B cell (primary cell): ENCODE results near the gene PLCB1. TPM values are rescaled to one million over a fixed set of nuclear protein-coding genes. Genes with fewer than 3 reads are reported as not detected.

Experiments
- ATAC-seq: fragments of 200-7000 bp; cut with Tn5 transposase; one replicate; pipeline ENCODE4 v1.10.0; 2021; ENCODE audit warnings: low read depth, mild to moderate bottlenecking, moderate number of reproducible peaks, moderate library complexity
- CTCF ChIA-PET: fragments of 350-600 bp; sonication (Branson Sonifier 250); formaldehyde crosslinking; loops from one replicate; lab custom pipeline; 2021; ENCODE audit warnings: antibody characterized with exemption, inconsistent platforms; lab: Charles Lee
- POLR2A ChIA-PET: fragments of 350-600 bp; sonication (Branson Sonifier 250); formaldehyde crosslinking; loops from one replicate; lab custom pipeline; 2021; ENCODE audit warnings: antibody characterized with exemption; lab: Charles Lee
- DNase-seq: peaks from one replicate; pipeline ENCODE4 v3.0.0; 2013
- H2AFZ ChIP-seq: 2 replicates; pipeline ENCODE4 v1.6.1; 2012; ENCODE audit warnings: mild to moderate bottlenecking, low read depth, low read length; ENCODE audit not compliant: insufficient read depth, poor library complexity, severe bottlenecking
- H3K27ac ChIP-seq, 2 donors: 1 replicate in 1 of 2; 2 replicates in 1 of 2; pipeline ENCODE4 v1.5.1; 2012 to 2013; ENCODE audit warnings: low read length in 2 of 2, mild to moderate bottlenecking in 2 of 2, moderate library complexity in 1 of 2
- H3K27me3 ChIP-seq, 4 experiments: fragments of 200-600 bp in 1 of 4; sonication (generic) in 1 of 4; replicated peaks in 1 of 4; 1 replicate in 2 of 4; 2 replicates in 2 of 4; pipeline versions ENCODE4 v1.6.1 to v1.7.0; 2013 to 2016; ENCODE audit warnings: low read length in 3 of 4, mild to moderate bottlenecking in 2 of 4, mixed read lengths in 1 of 4, moderate library complexity in 1 of 4; ENCODE audit not compliant: insufficient read depth in 4 of 4, control insufficient read depth in 3 of 4; ENCODE audit errors: control extremely low read depth in 1 of 4
- H3K36me3 ChIP-seq, 2 experiments: replicated peaks in 1 of 2; 1 replicate in 1 of 2; 2 replicates in 1 of 2; pipeline versions ENCODE4 v1.6.1 to v1.7.1; 2013; ENCODE audit warnings: low read length in 1 of 2; ENCODE audit not compliant: insufficient read depth in 2 of 2, control insufficient read depth in 1 of 2; ENCODE audit errors: control extremely low read depth in 1 of 2, extremely low read depth in 1 of 2
- H3K4me1 ChIP-seq, 2 donors: fragments of 200-600 bp in 1 of 2; sonication (generic) in 1 of 2; 1 replicate in 1 of 2; 2 replicates in 1 of 2; pipeline versions ENCODE4 v1.5.1 to v1.6.1; 2013 to 2017; ENCODE audit warnings: low read length in 2 of 2; ENCODE audit not compliant: control insufficient read depth in 2 of 2, insufficient read depth in 2 of 2
- H3K4me2 ChIP-seq: replicated peaks from 2 replicates; pipeline ENCODE3; 2012; ENCODE audit warnings: mild to moderate bottlenecking, low read depth, low read length; ENCODE audit not compliant: poor library complexity, severe bottlenecking
- H3K4me3 ChIP-seq, 5 experiments: fragments of 200-600 bp in 1 of 5; sonication (generic) in 1 of 5; 1 replicate in 3 of 5; 2 replicates in 2 of 5; pipeline versions ENCODE4 v1.5.1 to v1.7.0; 2011 to 2016; ENCODE audit warnings: low read length in 4 of 5, mild to moderate bottlenecking in 4 of 5, low read depth in 2 of 5, control low read depth in 1 of 5, moderate library complexity in 1 of 5; ENCODE audit not compliant: insufficient read depth in 1 of 5; ENCODE audit errors: control extremely low read depth in 1 of 5, extremely low read depth in 1 of 5
- H3K79me2 ChIP-seq: fragments of 200-600 bp; sonication (generic); one replicate; pipeline ENCODE4 v1.6.0; 2016; ENCODE audit warnings: low read length; ENCODE audit not compliant: control insufficient read depth, insufficient read depth
- H3K9ac ChIP-seq: fragments of 200-600 bp; sonication (generic); 2 replicates; pipeline ENCODE4 v1.6.1; 2017; ENCODE audit warnings: mild to moderate bottlenecking, low read length, moderate library complexity
- H3K9me3 ChIP-seq, 3 donors: one replicate each; pipeline versions ENCODE4 v1.6.1 to v1.7.1; 2013; ENCODE audit warnings: low read length in 2 of 3; ENCODE audit not compliant: control insufficient read depth in 2 of 3, insufficient read depth in 1 of 3; ENCODE audit errors: control extremely low read depth in 1 of 3
- H4K20me1 ChIP-seq: 2 replicates; pipeline ENCODE4 v1.6.0; 2012; ENCODE audit warnings: mild to moderate bottlenecking, low read length; ENCODE audit not compliant: insufficient read depth, control insufficient read depth, poor library complexity, severe bottlenecking
- H3K27ac Mint-ChIP-seq: one replicate; pipeline ENCODE4 v1.8.0; 2021; ENCODE audit warnings: mixed read lengths
- H3K27me3 Mint-ChIP-seq: one replicate; pipeline ENCODE4 v1.8.0; 2021; ENCODE audit warnings: mixed read lengths
- H3K4me1 Mint-ChIP-seq: one replicate; pipeline ENCODE4 v1.8.0; 2021; ENCODE audit warnings: mixed read lengths
- H3K4me3 Mint-ChIP-seq: one replicate; pipeline ENCODE4 v1.8.0; 2021; ENCODE audit warnings: mixed read lengths
- H3K9me3 Mint-ChIP-seq: one replicate; pipeline ENCODE4 v1.8.0; 2022; ENCODE audit warnings: mixed read lengths; ENCODE audit not compliant: insufficient read depth
- EZH2 ChIP-seq: IDR thresholded peaks from 2 replicates; pipeline ENCODE4 v1.6.1; 2012; ENCODE audit warnings: borderline replicate concordance, low read depth, mild to moderate bottlenecking, moderate library complexity, low read length; ENCODE audit not compliant: insufficient read depth, poor library complexity, severe bottlenecking
- WGBS: methylation state at CpG from one replicate; pipeline ENCODE4 v1.1.5; 2013; ENCODE audit warnings: missing lambda C conversion rate; ENCODE audit not compliant: insufficient coverage; 5-methylcytosine and 5-hydroxymethylcytosine counted together
- intact Hi-C: fragments of 100-400 bp; cut with micrococcal nuclease; formaldehyde crosslinking; loops from one replicate; pipeline ENCODE4 v1.10.0; 2022
- polyA plus RNA-seq: library from polyadenylated mRNA; depleted of rRNA; stranded (reverse); fragments of >200 nt; gene quantifications from 2 replicates; pipeline ENCODE4 v1.2.3, GENCODE V29; 2012
- total RNA-seq, 2 donors: library from RNA; stranded (reverse); fragments of 120-200 nt in 1 of 2; gene quantifications; 1 replicate in 1 of 2; 2 replicates in 1 of 2; pipeline versions ENCODE4 v1.2.3 to v1.2.4, GENCODE V29; 2013 to 2022
- TF ChIP-seq, protein P1 (sequence below): fragments of 200-600 bp; IDR thresholded peaks from one replicate; pipeline ENCODE4 v1.8.0; 2022; ENCODE audit warnings: antibody characterized with exemption, mild to moderate bottlenecking

Gene PLCB1
- total and polyA plus RNA-seq, 2 donors (not counting 1 experiment from before 2014, with no cell fraction given), result 0.18 to 0.47 TPM

- H3K4me2 ChIP-seq, result no peak overlapping the region
- H3K9me3 Mint-ChIP-seq, result no peaks in the 10 kb centered on the region
- no peak overlapping the region for H3K4me3 Mint-ChIP-seq
- no peaks in the 10 kb centered on the region for H3K27me3 Mint-ChIP-seq
- no peak overlapping the region for H3K4me3 ChIP-seq
- H3K36me3 ChIP-seq, result no peaks in the 10 kb centered on the region
- TF ChIP-seq, protein P1, sequence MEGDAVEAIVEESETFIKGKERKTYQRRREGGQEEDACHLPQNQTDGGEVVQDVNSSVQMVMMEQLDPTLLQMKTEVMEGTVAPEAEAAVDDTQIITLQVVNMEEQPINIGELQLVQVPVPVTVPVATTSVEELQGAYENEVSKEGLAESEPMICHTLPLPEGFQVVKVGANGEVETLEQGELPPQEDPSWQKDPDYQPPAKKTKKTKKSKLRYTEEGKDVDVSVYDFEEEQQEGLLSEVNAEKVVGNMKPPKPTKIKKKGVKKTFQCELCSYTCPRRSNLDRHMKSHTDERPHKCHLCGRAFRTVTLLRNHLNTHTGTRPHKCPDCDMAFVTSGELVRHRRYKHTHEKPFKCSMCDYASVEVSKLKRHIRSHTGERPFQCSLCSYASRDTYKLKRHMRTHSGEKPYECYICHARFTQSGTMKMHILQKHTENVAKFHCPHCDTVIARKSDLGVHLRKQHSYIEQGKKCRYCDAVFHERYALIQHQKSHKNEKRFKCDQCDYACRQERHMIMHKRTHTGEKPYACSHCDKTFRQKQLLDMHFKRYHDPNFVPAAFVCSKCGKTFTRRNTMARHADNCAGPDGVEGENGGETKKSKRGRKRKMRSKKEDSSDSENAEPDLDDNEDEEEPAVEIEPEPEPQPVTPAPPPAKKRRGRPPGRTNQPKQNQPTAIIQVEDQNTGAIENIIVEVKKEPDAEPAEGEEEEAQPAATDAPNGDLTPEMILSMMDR, result no peak
- TF ChIP-seq EZH2, result no peak
- intact Hi-C loops, result no loop called here
- 20% methylated on average over 1 of the region's 4 CpGs for WGBS
- ChIA-PET CTCF (no interaction called here), POLR2A (no interaction called here)
- H3K27ac ChIP-seq, result no peak overlapping the region
- no peak for DNase-seq
- H3K4me1 Mint-ChIP-seq, result no peaks in the 10 kb centered on the region
- no peaks in the 10 kb centered on the region for H3K79me2 ChIP-seq
- H2AFZ ChIP-seq, result no peak overlapping the region
- H3K9ac ChIP-seq, result no peak overlapping the region
- H3K27me3 ChIP-seq, result no peaks in the 10 kb centered on the region
- no peaks in the 10 kb centered on the region for H3K4me1 ChIP-seq
- no peak for ATAC-seq
- H3K9me3 ChIP-seq, result peaks cover 0 to 11% (median 0%) of the 10 kb centered on the region in 3 donors
- H3K27ac Mint-ChIP-seq, result no peak overlapping the region
- H4K20me1 ChIP-seq, result no peaks in the 10 kb centered on the region
These were observed 29.4 kb downstream of the PLCB1 start for GRCh38 chr20:8161264-8162071.

DNA sequence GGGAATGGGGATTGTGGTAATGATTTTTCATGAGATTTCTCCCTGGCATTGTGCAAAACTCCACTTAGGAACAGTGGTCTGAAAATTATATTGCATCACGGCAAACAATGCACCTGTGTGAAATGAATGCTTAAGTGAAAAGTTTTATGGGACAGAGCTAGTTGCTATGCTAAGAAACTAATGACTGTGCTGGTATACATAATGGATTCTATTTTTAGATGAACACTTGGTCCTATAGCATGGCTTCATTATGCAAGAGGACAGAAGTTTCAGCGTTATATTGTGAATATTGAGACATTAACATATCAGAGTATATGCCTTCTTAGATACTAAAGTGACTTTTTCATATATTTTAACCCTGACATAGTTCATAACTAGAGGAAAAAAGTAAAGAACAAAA is 30.5 kb downstream of the PLCB1 start:
- POLR2A ChIA-PET, result no interaction called here
- no peaks in the 10 kb centered on the region for H3K79me2 ChIP-seq
- no peak for ATAC-seq

More for the DNA sequence above, 30.5 kb downstream of the PLCB1 start:
- no peak overlapping the region for H3K4me2 ChIP-seq
- no peak overlapping the region for H3K27ac Mint-ChIP-seq
- no peaks in the 10 kb centered on the region for H3K36me3 ChIP-seq
- no peak overlapping the region for H3K4me3 ChIP-seq
- H4K20me1 ChIP-seq, result no peaks in the 10 kb centered on the region
- H3K9me3 Mint-ChIP-seq, result no peaks in the 10 kb centered on the region
- intact Hi-C loops, result no loop called here
- 100% methylated on average over 1 of the region's 2 CpGs for WGBS
- no peak overlapping the region for H2AFZ ChIP-seq
- no peak overlapping the region for H3K27ac ChIP-seq
- H3K27me3 ChIP-seq, result no peaks in the 10 kb centered on the region
- H3K4me1 Mint-ChIP-seq, result no peaks in the 10 kb centered on the region
- peaks cover 0 to 11% (median 0%) of the 10 kb centered on the region in 3 donors for H3K9me3 ChIP-seq
- H3K27me3 Mint-ChIP-seq, result no peaks in the 10 kb centered on the region
- DNase-seq, result no peak
- no peak overlapping the region for H3K4me3 Mint-ChIP-seq
- no peak for TF ChIP-seq EZH2
- CTCF ChIA-PET, result no interaction called here
- no peaks in the 10 kb centered on the region for H3K4me1 ChIP-seq
- H3K9ac ChIP-seq, result no peak overlapping the region
